Activated gamma-delta T cell treated with anti-CD3 and anti-CD28 coated beads, Interleukin-2, amount 50 U/mL, for 16 hours (primary cell): Measurements from ENCODE around the gene NQO2.
"Not testable (repeated sequence)": the region's sequence is repeated elsewhere in the genome, so short reads cannot be mapped to it uniquely, and the experiment has no call there.

Source experiments
- DNase-seq: peaks from one replicate; pipeline ENCODE4 v3.0.0-alpha.2; 2020; ENCODE audit warnings: low read depth

Gene NQO2

DNA sequence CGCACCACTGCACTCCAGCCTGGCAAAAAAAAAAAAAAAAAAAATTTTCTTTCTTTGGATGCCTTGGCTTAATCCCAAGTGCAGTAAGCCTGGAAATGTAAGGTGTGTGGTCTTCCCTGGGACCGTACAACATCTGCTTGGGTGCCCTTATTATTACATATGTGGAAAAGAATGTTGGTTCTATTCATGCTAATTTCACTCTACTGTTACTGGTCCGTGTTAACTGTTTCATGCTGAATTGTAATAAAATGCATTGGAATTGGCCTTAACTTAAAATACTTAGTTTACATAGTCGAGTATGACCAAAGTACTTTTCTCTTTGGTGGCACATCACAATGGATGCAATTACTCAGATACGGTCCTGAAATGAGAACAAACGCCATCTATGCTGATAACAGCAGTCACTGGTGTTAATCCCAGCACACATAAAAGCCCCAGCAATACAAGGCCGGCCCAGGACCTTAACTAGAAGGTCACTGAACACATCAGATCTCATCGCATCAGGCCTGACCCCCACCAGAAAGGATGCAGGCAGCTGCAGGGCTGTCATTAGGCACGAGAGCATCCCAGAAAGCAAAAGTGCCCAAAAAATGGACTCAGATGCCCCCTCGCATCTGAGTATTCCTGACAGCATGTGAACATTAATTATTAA lies 29.5 kb upstream of the NQO2 start:
- DNase-seq: no peak

DNA sequence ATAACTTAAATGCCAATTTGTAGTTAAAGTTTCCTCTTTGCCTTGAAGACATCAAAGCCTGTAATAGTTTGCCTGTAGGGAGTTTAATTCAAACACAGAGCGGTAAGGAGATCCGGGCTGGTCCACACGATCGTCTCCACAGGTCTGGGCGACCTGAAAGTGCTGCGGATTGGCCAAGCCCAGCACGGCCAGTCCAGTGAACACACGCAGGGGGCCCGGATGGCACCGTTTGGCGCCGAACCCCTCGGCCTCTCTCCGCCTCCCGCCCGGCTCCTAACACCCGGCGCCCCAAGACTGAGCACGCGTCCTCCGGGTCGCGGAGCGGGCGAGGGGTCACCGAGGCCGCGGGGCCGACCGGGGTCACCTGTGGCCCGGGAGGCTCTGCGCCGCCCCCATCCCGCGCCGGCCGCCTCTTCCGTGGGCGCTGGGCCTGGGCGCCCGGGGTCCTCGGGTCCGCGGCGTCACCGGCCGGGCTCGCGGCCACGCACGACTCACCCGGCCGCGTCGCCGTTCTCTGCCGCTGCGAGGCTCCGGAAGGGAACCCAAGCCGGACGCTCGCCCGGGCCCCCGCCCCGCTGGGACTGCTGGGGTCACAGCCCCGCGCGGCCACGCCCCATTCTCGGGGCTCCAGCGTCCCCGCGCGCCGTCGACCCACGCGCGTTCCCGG lies 28.8 kb upstream of the NQO2 start:
- DNase-seq: peak; percentile 37

DNA sequence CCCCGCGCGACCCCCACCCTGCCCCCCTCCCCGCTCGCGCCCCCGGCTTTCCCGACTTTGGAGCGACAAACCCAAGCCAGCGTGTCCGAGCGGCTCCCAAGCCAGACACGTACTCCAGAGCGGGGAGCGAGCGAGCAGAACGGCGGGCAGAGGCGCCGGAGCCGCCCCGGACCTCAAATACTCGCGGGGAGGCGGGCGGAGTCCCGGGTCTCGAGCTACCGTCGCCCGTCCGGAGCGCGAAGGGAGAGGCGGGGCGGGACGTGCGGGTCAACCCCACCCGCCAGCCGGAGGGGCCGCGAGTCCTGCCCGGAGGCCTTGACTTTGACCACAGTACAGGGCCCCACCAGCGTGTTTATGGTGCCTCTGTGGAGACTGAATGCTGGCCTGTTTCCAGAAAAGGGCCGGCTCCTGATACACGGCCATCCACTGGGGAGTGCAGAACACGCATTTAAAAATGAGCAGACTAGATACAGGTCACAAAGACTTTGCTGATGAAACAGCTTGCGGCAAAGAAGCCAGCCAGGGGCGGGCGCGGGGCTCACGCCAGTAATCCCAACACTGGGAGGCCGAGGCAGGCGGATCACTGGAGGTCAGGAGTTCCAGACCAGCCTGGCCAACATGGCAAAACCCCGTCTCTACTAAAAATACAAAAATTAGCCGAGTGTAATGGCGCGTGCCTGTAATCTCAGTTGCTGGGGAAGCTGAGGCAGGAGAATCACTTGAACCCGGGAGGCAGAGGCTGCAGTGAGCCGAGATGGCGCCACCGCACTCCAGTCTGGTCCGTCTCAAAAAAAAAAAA lies 28.1 kb upstream of the NQO2 start, which contains the start of gene SERPINB6:
SERPINB6 (minus strand) TSS at position 148 of the 799 bp plus-strand sequence. CDS start 12,235 bp downstream, outside the sequence.
- peak; percentile 24 for DNase-seq

DNA sequence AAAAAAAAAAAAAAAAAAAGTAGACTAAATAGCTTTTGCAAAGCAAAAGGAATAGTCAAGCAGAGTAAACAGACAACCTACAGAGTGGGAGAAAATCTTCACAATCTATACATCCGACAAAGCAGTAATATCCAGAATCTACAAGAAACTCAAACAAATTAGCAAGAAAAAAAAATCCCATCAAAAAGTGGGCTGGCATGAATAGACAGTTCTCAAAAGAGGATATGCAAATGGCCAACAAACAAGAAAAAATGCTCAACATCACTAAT lies 27.5 kb upstream of the NQO2 start:
- not testable (repeated sequence) for DNase-seq

DNA sequence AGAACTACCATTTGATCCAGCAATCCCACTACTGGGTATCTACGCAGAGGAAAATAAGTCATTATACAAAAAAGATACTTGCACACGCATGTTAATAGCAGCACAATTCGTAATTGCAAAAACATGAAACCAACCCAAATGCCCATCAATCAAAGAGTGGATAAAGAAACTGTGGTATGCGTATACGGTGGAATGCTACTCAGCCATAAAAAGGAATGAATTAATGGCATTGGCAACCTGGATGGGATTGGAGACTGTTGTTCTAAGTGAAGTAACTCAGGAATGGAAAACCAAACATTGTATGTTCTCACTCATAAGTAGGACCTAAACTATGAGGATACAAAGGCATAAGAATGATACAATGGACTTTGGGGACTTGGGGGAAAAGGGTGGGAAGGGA lies 27.0 kb upstream of the NQO2 start:
- not testable (repeated sequence) for DNase-seq

DNA sequence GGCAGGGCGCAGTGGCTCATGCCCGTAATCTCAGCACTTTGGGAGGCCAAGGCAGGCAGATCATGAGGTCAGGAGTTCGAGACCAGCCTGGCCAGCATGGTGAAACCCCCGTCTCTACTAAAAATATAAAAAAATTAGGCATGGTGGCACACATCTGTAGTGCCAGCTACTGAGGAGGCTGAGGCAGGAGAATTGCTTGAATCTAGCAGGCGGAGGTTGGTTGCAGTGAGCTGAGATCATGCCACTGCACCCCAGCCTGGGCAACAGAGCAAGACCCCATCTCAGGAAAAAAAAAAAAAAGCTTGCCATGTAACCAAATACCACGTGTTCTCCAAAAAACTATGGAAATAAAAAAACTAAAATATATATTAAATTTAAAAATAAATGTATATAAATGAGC lies 26.5 kb upstream of the NQO2 start:
- not testable (repeated sequence) for DNase-seq

DNA sequence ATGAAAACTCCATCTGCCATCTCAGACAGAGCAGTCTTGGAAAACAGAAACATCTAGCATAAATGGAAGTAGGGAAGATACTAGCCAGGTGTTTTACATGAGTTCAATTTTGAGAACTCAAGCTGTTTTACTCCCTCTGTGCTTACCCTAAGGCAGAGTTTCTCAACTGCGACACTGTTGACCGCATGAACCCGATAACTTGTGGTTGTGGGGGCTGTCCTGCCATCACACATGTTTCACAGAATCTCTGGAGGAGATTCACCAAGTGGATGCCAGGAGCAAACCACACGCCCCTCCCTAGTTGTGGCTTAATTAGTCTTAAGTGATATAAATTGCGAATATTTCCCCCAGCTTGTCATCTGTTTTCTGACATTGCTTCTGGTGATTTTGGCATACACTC lies 26.0 kb upstream of the NQO2 start:
- no peak for DNase-seq

DNA sequence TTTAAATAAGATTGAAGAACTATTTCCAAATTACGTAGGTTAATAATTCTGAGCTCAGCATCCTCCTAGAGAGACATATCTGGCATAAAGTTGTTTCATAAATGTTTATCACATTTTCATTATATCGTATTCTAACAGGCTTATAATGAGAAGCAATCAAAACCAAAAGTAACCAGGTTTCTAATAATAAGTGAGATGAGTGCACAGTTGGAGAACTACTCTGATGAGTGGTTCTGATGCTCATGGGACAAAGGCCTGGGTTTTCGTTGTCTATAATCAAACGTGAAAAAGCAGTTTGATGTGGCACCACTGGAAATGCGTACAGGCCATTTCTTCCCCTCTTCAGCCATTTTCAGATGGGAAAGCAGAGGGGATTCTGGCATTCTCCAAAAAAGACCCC lies 23.6 kb upstream of the NQO2 start:
- DNase-seq: no peak

DNA sequence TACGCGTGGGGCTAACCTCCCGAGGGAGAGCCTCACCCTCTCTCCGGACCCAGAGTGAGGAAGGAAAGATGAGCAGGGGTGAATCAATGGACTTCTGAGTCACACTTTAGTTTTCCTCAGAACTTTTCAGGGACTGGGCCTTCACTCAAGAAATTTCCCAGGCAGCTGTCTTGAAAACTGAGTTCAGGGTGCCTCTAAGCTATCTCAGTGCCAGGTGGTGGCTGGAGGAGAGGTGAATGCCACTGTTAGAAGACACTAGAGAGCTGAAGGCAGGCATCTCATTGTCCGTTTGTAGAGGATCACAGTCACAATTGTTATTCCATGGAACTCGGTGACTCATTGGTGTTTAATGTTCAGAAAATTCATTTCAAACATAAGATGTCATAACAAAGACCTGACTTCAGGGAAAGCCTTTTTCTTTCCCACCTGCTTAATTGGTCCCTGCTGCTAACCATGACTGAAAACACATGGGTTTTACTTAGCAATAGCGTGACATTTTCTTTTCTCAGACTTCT lies 23.1 kb upstream of the NQO2 start:
- no peak for DNase-seq

DNA sequence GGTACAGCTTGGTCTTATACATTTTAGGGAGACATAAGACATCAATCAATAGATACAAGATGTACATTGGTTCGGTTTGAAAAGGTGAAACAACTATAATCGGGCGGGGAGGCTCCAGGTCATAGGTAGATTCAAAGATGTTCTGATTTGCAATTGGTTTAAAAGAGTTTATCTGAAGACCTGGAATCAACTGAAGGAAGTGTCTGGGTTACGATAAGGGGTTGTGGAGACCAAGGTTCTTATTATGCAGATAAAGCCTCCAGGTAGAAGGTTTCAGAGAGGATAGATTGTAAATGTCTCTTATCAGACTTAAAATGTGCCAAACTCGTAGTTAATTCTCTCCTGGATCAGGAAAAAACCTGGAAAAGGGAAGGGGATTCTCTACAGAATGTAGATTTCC lies 22.4 kb upstream of the NQO2 start:
- DNase-seq: no peak

DNA sequence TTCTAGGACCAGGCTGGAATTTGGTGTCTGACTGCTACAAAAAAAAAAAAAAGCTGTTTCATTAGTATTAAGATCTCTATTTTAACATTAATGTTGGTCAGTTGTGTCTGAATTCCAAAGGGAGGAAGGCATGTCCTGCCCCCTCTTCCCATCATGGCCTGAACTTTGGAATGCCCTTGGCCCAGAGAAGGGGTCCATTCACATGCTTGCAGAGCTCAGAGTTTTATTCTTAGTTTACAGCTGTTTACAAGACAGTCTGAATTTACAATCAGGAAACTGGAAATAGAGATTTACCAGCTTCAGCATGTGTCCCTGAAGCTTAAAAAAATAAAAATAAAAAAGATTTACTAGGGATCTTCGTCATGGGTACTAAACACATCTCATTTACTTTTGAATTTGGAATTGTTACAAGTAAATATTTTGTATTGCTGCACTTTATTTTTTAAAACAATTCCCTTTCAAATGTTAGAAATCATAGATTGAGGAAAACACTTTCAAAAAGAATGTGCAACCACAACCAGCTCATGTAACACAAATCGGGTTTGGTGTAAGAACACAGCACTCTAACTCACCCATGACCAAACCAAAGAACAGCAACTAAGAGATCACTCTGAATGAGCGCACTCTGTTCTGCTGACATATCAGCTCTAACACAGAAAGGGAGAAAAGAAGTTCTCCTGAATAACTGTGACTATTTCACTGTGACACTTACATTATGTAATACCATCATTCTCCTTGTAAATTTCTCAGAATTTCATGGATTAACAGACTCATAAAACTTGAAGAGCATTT lies 21.7 kb upstream of the NQO2 start:
- DNase-seq: no peak

DNA sequence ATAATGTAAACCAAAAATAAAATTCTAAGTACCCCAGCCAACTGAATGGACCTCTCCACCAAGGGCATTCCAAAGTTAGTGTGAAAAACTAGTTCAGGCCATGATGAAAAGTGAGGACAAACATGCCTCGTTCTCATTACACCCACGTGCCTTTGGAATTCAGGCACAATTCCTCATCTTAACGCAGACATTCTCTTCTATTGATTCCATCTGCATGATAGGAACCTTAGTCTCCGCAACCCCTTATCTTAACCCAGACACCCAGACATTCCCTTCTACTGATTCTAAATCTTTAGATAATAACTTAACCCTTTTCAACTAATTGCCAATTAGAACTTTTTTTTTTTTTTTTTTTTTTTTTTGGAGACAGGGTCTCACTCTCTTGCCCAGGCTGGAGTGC lies 20.8 kb upstream of the NQO2 start:
- no peak for DNase-seq

DNA sequence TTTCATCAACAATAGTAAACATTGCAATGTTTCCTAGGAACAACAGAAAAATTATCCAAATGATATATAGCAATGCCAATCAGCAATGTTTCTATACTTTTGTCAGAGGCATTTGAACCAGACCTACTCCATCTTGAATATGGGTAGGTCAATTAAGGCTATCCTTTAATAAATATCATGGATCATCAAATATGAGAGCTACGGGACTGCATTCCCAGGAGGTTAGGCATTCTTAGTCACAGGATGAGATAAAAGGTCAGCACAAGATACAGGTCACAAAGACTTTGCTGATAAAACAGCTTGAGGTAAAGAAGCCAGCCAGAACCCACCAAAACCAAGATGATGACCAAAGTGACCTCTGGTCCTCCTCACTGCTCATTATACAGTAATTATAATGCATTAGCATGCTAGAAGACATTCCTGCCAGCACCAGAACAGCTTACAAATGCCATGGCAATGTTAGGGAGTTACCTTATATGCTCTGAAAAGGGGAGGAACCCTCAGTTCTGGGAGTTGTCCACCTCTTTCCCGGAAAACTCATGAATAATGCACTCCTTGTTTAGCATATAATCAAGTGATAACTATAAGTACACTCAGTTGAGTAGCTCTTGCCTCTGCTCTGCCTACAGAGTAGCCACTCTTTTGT lies 19.8 kb upstream of the NQO2 start:
- DNase-seq: no peak

DNA sequence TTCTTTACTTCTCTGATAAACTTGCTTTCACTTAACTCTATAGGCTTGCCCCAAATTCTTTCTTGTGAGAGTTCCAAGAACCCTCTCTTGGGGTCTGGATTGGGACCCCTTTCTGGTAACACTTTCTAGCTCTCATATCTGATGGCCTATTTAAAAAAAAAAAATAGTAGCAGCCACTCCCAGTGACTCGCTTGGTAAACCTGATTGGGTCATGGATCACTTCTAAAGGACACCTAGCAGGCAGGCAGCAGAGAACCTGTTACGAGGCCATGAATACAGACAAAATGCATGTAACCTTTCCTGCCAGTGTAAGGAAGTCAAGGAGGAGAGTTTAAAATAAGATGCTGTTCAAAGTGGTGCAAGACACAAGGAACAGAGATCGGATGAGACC lies 19.2 kb upstream of the NQO2 start:
- no peak for DNase-seq

DNA sequence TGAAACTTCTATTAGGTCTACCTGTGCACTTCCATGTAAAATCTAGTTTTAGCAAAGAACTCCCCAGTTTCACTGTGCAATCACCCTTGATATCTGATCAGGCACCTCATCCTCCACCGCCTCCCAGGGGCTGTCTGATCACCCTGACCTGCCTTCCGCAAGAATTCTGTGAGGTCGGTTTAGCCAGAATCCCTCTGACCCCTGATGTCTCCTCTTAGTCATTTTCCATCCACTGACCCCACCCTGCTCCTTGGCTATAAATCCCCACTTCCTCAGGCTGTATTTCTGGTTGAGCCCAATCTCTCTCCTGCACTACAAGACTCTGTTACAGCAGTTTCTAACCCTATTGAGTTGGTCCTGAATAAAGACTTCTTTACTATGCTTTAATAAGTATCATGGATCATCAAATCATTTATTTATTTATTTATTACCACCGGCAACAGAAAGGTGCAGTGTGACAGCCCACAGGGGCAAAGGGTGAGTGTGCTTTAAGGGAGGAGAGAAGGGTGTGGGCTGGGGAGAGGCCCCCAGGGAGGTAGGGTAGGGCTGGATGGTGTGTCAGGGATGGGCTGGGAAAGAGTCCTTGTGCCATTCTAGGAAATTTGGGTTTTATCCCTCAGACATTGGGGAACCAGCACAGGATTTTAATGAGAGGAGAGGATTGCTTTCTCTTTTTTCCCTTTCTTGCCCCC lies 17.1 kb upstream of the NQO2 start:
- DNase-seq: no peak

DNA sequence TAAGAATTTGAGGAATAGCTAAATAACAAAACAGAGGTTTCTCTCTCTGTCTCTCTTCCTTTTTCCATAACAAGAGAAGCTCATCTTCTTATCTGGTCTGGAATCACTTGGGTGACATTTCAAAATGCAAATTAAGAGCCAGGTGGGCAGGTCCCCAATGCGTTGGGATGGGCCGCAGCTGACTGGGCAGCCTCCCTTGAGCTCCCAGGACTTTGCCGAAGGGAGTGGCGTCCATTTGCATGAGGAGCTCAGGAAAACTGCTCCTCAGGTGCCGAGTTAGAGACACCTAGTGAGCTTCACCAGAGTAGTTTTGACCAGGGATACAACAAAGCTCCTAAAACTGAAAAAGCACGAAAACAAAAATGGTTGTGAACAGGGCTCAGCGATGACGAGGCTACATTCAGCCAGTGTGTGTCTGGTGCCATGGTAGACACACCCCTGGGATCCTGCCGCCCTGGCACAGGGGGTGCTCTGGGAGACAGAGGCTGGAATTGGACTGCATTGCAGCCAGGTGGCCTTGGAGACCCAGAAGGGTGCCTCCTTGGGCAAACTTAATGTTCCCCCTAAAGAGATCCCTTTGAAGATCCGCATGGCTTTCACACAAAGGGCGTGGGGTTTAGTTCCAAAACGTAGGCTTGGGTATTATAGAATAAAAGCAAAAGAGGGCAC lies 14.8 kb upstream of the NQO2 start:
- DNase-seq: no peak

DNA sequence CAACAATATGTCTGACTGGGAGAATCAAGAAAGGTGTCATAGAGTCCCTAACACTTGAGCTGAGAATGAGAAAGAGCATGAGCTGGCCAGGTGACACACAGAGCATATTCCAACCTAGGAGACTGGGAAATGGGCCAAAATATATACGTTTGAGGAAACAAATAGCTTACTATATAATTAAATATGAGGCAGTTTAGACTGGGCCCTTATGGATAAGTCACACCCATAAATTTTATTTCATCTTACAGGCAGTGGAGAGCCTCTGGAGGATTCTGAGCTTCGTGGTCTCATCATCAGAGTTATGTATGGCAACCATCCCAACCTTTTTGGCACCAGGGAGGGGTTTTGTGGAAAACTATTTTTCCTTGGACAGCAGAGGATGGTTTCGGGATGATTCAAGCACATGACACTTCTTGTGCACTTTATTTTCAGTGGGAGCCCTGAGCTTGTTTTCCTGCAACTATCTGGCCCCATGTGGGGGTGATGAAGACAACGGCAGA lies 12.9 kb upstream of the NQO2 start:
- DNase-seq: no peak

DNA sequence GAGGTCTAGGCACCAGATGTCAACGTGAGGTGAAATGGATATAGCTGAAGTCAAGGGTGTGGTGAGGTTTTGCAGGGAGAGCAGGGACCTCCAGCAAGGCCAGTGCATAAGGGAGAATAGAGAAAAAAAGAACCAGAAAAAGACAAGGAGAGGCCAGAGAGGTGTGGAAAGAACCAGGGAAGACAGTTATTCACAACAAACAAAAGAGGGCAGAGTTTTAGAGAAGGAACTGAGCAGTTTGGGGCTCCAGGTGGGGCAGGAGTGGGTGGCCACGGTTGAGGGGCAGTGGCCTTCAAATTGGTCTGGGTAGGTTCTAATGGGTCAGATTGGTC lies 11.6 kb upstream of the NQO2 start:
- DNase-seq: no peak

DNA sequence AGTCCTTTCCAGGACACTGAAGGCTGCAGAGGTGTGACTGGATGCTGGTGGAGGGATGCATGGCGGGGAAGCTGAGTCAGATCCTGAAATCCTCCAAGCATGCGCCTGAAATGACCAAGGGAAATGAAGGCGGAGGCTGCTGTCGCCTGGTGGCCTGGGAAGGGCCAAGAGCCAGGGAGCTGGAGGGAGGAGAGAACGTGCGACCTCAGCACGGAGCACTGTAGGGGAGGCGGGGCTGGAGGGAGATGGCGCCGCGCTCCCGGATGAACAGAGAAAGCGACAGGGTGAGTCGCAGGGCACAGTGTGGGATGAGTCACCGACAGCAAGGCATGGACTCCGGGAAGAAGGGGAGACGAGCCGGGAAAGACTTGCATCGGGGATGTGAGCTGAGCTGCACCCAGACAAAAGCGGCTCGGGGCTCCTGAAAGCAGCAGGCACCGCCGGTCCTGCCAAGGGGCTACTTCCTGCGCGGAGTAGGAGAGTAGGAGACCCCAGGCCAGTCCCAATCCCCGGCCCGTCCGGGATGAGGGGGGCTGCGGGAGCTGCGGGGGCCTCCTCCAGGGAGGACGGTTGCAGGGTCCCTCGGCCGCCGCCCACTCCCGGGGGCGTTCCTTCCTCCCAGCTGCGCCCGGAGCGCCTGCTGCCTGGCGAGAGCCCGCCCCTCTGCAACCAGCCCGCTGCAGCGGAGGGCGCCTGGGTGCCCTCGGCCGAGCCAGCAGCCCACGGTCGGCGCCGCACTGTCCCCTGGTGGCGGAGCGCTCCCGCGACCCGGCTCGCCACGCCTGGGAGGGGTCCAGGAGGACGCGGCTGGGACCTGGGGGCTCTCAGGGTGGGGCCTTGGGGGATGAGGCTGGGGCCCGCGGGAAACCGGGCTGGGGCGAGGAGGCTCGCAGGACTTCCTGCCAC lies 11.0 kb upstream of the NQO2 start:
- peak; percentile 66 for DNase-seq
